Activated T-cell treated with anti-CD3 and anti-CD28 coated beads, Interleukin-2, amount 50 U/mL, for 24 hours (primary cell): ENCODE results near the gene HEYL.

Source experiments
- DNase-seq: peaks from one replicate; pipeline ENCODE4 v3.0.0-alpha.2; 2020
- H3K27ac Mint-ChIP-seq: 2 replicates; pipeline ENCODE4 v1.8.0; 2020; ENCODE audit warnings: mild to moderate bottlenecking, mixed read lengths
- H3K27me3 Mint-ChIP-seq: 2 replicates; pipeline ENCODE4 v1.8.0; 2020; ENCODE audit warnings: mixed read lengths
- H3K36me3 Mint-ChIP-seq: 2 replicates; pipeline ENCODE4 v1.8.0; 2020; ENCODE audit warnings: low read depth, mixed read lengths
- H3K4me1 Mint-ChIP-seq: 2 replicates; pipeline ENCODE4 v1.8.0; 2020; ENCODE audit warnings: low read depth, mixed read lengths
- H3K4me3 Mint-ChIP-seq: 2 replicates; pipeline ENCODE4 v1.8.0; 2020; ENCODE audit warnings: mild to moderate bottlenecking, moderate library complexity, mixed read lengths
- H3K9me3 Mint-ChIP-seq: 2 replicates; pipeline ENCODE4 v1.8.0; 2020; ENCODE audit warnings: mixed read lengths

HEYL gene

DNA sequence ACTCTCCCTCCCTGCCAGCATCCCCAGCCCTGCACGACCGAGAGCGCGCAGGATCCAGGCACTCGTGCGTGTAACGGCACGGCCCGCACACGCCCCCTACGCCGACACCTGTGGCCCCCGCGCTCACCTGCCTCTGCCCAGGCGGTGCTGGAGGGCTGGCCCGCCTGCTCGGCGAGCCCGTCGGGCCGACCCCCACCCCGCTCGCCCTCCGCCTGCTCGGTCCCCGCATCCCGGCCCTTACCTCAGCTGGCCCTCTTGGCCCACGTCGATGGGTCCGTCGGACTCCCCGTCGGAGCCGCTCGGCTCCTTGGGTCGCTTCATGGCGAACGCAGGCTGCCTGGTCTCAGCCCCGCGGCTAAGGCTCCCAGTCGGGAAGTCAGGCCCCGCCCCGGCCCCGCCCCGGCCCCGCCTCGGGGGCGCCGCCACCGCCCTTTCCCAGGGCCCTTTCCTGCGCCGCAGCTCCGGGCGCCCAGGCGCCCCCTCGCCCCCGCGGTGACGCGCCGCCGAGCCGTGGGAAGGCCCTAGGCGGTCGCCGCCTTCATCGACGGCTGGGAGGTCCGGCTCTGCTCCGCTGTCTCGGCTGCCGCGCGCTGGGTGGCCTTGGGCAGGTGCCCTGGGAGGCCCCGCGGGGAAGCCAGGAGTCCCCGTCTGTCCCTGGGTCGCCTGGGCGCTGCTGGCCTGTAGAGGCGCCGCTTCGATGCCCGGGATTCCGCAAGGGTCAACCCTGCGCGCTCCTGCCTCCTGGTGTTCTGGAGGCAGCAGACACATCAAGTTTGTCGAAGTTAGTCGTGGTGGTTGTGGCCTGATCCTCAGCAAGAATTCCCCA, at the start of gene HEYL:
HEYL (minus strand) TSS at position 339 of the 826 bp plus-strand sequence; CDS start at position 321, 18 bp downstream.
- H3K9me3 Mint-ChIP-seq, result no peaks in the 10 kb centered on the region

DNA sequence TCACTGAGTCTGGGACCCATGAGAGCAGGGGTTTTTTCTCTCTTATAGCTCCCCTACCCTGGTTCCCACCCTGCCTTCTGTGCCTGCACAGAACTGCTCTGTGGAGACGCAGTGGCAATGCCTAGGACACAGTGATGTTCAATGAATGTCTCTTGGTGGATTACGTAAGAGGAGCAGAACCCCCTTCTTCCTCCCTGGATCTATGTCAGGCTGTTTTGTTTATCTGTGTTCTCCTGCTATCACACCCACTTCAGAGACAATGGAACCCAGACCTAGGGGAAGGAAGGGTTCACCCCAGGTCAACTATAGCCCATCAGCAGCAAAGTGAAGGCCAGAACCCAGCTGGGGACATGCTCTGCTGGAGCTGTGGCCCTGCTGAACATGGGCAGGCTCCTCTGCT, 49.8 kb upstream of the HEYL start:
- no peak overlapping the region for H3K27ac Mint-ChIP-seq
- no peaks in the 10 kb centered on the region for H3K9me3 Mint-ChIP-seq
- H3K4me3 Mint-ChIP-seq, result no peak overlapping the region
- DNase-seq, result no peak
- no peaks in the 10 kb centered on the region for H3K36me3 Mint-ChIP-seq
- peaks cover 30% of the 10 kb centered on the region for H3K27me3 Mint-ChIP-seq
- H3K4me1 Mint-ChIP-seq, result peaks cover 40% of the 10 kb centered on the region

More for the DNA sequence above, at the start of gene HEYL:
- H3K36me3 Mint-ChIP-seq, result no peaks in the 10 kb centered on the region
- peaks cover 47% of the 10 kb centered on the region for H3K27me3 Mint-ChIP-seq
- H3K4me1 Mint-ChIP-seq, result peaks cover 3% of the 10 kb centered on the region
- peak within 1 kb of the TSS; percentile 59 for H3K4me3 Mint-ChIP-seq
- H3K27ac Mint-ChIP-seq, result no peak within 1 kb of the TSS
- DNase-seq, result peak; percentile 86

DNA sequence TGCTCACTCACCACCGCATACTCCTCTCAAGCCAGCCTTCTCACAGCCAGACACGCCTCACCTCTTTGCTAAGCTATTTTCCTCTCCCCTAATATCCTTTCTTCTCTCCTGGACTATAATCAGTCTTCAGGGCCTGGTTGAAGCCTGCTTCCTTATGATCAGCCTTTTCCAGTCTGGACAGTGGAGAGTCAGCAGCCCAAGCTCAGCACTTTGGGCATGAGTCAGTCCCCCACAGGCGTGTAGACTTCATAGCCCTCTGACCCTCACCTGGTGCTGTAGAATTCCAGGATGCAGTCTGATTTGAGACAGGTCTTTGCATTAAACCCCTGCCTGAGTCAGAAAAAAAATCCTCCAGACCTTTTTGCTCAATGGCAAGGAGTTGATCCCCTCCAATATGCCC, 49.3 kb upstream of the HEYL start:
- Mint-ChIP-seq H3K4me3 (no peak overlapping the region), H3K9me3 (no peaks in the 10 kb centered on the region), H3K36me3 (no peaks in the 10 kb centered on the region), H3K27ac (no peak overlapping the region), H3K27me3 (peaks cover 30% of the 10 kb centered on the region), H3K4me1 (peaks cover 37% of the 10 kb centered on the region)
- DNase-seq, result no peak

DNA sequence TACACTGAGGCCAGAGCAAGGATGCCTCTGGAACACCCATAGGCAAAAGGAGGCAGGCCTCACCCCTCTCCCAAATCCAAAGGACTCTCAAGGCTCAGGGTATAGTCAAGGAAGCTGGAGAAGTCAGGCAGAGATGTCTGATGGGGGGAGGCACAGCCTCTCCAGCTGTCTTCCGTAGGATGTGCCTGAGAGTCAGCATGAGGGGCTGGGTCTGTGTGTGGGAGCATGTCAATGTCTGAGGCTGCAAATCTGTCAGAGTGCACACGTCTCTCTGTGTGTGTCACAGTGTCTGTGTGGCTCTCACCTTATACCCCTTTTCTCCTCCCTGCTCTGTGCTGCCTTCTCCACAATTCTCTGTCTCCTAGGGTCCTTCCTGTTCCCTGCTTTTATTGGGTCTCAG, 47.8 kb upstream of the HEYL start:
- H3K4me1 Mint-ChIP-seq, result peaks cover 34% of the 10 kb centered on the region
- no peak for DNase-seq
- no peak overlapping the region for H3K27ac Mint-ChIP-seq
- H3K9me3 Mint-ChIP-seq, result no peaks in the 10 kb centered on the region
- H3K36me3 Mint-ChIP-seq, result no peaks in the 10 kb centered on the region
- H3K27me3 Mint-ChIP-seq, result peaks cover 24% of the 10 kb centered on the region
- H3K4me3 Mint-ChIP-seq, result no peak overlapping the region

DNA sequence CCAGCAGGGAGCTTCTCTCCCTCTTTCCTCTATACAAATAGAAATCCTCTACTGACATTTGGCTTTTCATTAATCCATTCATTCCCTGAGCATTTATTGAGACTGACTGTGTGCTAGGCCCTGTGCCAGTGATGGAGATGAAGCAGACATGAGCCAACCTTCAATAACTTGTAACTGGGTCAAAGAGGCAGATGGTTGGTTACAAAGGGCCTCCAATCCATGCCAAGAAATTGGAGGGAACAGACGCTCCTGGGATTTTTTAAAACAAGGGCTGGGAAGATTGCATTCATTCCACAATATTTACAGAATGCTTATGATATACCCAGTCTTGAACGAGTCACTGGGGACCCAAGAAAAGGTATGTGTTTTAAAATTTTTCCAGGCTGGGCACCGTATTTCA, 45.6 kb upstream of the HEYL start:
- peaks cover 14% of the 10 kb centered on the region for H3K27me3 Mint-ChIP-seq
- no peaks in the 10 kb centered on the region for H3K9me3 Mint-ChIP-seq
- H3K36me3 Mint-ChIP-seq, result no peaks in the 10 kb centered on the region
- H3K27ac Mint-ChIP-seq, result no peak overlapping the region
- DNase-seq, result no peak
- H3K4me3 Mint-ChIP-seq, result no peak overlapping the region
- H3K4me1 Mint-ChIP-seq, result peaks cover 35% of the 10 kb centered on the region

DNA sequence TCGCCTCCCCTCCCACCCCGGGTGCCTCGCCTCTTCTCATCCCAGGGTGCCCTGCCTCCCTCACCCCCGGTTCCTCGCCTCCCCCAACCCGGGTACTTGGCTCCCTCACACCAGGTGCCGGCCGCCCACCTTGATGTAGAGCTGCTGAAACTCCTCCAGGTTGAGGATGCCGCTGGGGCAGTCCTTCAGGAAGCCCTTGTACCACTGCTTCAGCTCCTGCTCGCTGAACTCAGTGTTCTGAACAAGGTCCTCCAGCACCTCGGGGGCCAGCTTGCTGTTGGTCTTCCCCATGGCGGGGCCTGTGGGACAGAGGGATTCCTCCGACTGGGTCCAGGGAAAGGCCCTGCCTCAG, 44.8 kb upstream of the HEYL start:
- H3K27ac Mint-ChIP-seq, result no peak overlapping the region
- H3K27me3 Mint-ChIP-seq, result peaks cover 13% of the 10 kb centered on the region
- H3K4me1 Mint-ChIP-seq, result peaks cover 29% of the 10 kb centered on the region
- no peak overlapping the region for H3K4me3 Mint-ChIP-seq
- peaks cover 1% of the 10 kb centered on the region for H3K36me3 Mint-ChIP-seq
- no peaks in the 10 kb centered on the region for H3K9me3 Mint-ChIP-seq
- no peak for DNase-seq

DNA sequence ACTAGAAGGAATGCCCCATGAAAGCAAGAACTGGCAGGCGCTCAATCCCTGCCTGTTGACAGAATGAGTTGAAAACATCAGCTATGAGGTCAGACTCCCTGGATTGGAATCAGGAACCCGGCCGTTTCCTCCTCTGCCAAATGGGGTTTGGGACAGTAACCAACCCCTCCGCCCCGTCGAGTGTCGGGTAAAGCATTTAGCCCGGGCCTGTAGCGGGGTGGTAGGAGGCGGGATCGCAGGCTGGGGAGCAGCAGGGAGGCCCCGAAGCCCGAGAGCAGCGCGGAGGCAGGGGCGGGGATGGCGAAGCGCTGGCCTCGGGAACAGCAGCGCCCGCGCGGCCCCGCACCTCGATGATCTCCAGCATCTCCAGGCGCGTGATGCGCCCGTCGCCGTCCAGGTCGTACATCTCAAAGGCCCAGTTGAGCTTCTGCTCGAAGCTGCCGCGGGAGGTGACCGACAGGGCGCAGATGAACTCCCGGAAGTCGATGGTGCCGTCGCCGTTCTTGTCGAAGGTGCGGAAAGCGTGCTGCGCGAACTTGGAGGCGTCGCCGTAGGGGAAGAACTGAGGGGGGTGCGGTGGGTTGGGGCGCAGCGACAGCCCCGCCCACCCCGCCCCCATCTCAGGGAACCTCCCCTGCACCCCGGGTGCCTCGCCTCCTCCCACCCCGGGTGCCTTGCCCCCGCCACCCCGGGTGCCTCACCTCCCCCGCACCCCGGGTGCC, 44.3 kb upstream of the HEYL start:
- peak; percentile 59 for DNase-seq
- Mint-ChIP-seq H3K27ac (no peak overlapping the region), H3K9me3 (no peaks in the 10 kb centered on the region), H3K36me3 (peaks cover 2% of the 10 kb centered on the region), H3K27me3 (peaks cover 13% of the 10 kb centered on the region), H3K4me1 (peaks cover 29% of the 10 kb centered on the region), H3K4me3 (no peak overlapping the region)

DNA sequence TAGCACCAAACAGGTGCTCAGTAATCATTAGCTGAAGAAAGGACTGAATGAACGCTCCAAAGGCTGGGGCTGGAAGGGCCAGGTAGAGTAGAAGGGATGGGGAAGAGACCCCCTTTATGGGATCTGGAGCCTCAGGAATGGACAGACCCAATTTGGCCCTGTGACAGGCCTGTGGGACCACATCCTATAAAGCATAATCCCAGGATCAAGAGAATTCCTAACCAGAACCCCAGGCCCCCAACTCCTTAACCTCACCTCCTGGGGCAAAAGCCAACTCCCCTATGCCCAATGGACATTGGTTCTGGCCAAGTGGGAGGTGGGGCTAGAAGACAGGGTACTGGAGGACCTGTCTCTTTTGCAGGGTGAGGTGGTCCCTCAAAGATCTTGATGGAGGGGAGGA, 42.6 kb upstream of the HEYL start:
- H3K4me1 Mint-ChIP-seq, result peaks cover 24% of the 10 kb centered on the region

DNA sequence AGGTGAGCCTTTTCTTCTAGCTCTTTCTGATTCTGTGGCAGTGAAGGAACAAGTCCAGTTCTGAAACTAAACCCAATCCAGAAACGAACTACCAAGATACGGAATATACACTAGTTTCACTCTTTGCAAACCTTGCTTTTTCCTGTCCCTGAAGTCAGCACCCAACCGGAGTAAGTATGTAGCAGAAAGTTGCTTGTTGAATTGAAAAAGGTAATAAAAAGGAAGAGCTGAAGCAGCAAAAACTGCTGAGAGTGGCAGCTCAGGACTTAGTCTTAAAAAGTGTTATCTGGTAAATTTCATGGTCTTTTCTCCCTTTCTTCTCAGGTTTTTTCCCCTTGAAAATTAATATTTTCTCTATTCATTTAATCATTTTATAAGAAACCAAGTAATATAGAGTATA, 41.9 kb upstream of the HEYL start:
- H3K36me3 Mint-ChIP-seq, result peaks cover 2% of the 10 kb centered on the region
- DNase-seq, result no peak
- H3K4me3 Mint-ChIP-seq, result no peak overlapping the region
- H3K9me3 Mint-ChIP-seq, result no peaks in the 10 kb centered on the region
- H3K27me3 Mint-ChIP-seq, result peaks cover 11% of the 10 kb centered on the region
- peaks cover 24% of the 10 kb centered on the region for H3K4me1 Mint-ChIP-seq
- no peak overlapping the region for H3K27ac Mint-ChIP-seq

More for the DNA sequence above, 42.6 kb upstream of the HEYL start:
- Mint-ChIP-seq H3K4me3 (no peak overlapping the region), H3K36me3 (peaks cover 2% of the 10 kb centered on the region), H3K27ac (no peak overlapping the region), H3K27me3 (peaks cover 13% of the 10 kb centered on the region), H3K9me3 (no peaks in the 10 kb centered on the region)
- DNase-seq, result no peak

DNA sequence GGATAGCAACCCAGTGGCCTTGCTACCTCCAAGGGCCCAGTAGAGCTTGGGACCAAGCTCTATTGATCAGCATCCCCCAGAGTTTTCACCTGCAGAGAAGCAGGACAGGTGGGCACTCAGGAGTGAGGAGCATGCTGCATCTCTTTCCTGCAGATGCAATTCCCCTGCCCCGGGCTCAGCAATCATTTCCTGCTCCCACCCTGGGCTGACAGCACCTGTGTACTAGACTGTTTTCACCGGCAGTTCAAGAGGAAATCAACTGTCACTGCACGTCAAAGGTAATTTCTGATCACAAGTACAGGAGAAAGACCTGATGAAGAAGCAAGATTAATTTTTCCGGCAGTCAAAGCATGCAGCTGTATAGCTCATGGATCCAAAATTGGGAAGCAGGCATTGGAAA, 41.3 kb upstream of the HEYL start:
- H3K27ac Mint-ChIP-seq, result no peak overlapping the region
- peaks cover 2% of the 10 kb centered on the region for H3K36me3 Mint-ChIP-seq
- no peaks in the 10 kb centered on the region for H3K9me3 Mint-ChIP-seq
- peaks cover 24% of the 10 kb centered on the region for H3K4me1 Mint-ChIP-seq
- H3K4me3 Mint-ChIP-seq, result no peak overlapping the region
- peaks cover 9% of the 10 kb centered on the region for H3K27me3 Mint-ChIP-seq
- DNase-seq, result no peak

DNA sequence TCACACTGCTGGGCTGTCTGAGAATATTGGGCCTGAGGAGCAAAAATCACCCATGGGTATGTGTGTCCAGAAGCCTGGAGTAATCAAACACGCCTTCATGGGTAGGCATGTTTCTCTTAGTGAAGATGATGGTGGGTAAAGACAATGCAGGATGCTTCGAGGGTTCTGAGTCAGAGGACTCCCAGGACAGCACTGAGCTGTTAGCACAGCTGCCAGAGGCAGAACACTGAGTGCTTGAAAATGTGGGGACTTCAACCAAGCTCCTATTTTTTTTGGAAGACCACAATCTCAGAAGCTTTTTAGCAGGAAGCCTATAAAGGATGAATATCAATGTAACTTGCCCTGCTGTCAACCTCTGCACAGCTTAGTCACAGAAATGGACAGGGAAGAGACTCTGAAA, 40.4 kb upstream of the HEYL start:
- no peak for DNase-seq
- no peaks in the 10 kb centered on the region for H3K9me3 Mint-ChIP-seq
- H3K4me1 Mint-ChIP-seq, result peaks cover 22% of the 10 kb centered on the region
- H3K27ac Mint-ChIP-seq, result no peak overlapping the region
- H3K4me3 Mint-ChIP-seq, result no peak overlapping the region
- peaks cover 6% of the 10 kb centered on the region for H3K27me3 Mint-ChIP-seq
- peaks cover 2% of the 10 kb centered on the region for H3K36me3 Mint-ChIP-seq

DNA sequence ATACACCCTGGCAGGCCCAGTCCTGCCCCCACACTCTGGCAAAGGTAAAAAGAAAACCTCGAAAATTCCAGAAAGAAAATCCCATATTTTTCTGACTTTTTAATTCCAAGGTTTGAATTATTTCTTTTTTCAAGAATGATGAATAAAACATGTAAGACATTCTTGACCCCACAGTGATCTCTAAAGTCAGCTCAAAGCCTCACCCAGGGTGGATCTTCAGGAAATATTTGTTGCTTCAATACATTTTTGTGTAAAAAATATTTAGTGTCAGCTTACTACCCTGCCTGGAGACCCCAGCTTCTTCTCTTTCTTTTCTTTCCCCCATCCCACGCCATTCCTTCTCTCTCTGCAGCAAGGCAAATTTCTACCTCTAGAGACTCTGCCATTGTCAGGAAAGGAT, 39.4 kb upstream of the HEYL start:
- H3K4me3 Mint-ChIP-seq, result no peak overlapping the region
- H3K27ac Mint-ChIP-seq, result no peak overlapping the region
- H3K27me3 Mint-ChIP-seq, result peaks cover 7% of the 10 kb centered on the region
- peaks cover 18% of the 10 kb centered on the region for H3K4me1 Mint-ChIP-seq
- H3K9me3 Mint-ChIP-seq, result no peaks in the 10 kb centered on the region
- H3K36me3 Mint-ChIP-seq, result peaks cover 2% of the 10 kb centered on the region
- no peak for DNase-seq

DNA sequence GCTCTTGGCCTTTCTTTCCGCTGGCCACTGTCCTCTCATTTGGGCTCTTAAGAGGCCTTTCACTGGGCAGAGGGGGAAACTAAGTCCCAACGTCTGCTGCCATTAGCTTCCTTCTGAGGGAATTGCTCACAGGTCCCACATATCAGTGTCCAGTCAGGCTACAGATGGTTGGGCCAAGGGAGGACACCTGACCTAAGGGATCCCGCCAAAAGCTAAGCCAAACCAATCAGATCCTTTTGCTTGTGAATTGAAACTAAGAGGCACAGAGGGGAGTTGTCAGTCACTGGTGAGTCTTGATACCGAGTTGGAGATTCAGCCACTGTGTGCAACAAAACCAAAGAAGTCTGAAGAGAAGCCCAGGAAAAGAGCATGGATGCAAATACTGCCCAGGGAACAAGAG, 38.2 kb upstream of the HEYL start:
- no peak overlapping the region for H3K4me3 Mint-ChIP-seq

DNA sequence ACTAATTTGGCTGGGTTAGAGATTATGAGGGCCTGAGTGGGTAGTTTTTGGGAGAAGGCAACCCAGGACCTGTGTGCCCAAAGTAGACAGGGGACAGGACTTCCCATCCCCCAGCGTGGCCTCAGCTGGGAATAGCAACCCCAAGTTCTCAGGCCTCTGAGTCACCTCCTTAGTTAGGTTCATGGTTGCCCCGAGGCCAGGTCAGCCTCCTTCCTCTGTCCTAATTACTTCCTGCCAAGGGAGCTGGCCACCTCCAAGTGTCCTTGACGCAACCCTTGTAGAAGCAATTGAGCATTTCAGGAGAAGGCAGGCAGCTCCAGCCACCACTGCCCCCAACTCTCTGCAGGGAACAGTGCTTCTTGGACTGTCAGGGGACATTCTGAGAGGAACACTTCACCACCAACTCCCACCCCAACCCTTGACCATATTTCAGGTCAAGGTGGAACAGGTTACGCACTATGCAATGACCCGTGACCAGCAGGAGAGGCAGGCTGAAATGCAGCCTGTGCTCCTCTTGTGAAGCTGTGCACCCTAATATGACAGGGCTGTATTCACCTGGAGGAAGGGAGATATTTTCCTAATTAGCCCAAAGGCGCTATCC, 37.6 kb upstream of the HEYL start:
- Mint-ChIP-seq H3K27ac (no peak overlapping the region), H3K4me1 (peaks cover 13% of the 10 kb centered on the region), H3K36me3 (peaks cover 2% of the 10 kb centered on the region), H3K4me3 (no peak overlapping the region), H3K9me3 (no peaks in the 10 kb centered on the region), H3K27me3 (peaks cover 22% of the 10 kb centered on the region)
- no peak for DNase-seq

More for the DNA sequence above, 38.2 kb upstream of the HEYL start:
- no peak overlapping the region for H3K27ac Mint-ChIP-seq
- H3K27me3 Mint-ChIP-seq, result peaks cover 19% of the 10 kb centered on the region
- no peak for DNase-seq
- peaks cover 2% of the 10 kb centered on the region for H3K36me3 Mint-ChIP-seq
- no peaks in the 10 kb centered on the region for H3K9me3 Mint-ChIP-seq
- peaks cover 18% of the 10 kb centered on the region for H3K4me1 Mint-ChIP-seq

DNA sequence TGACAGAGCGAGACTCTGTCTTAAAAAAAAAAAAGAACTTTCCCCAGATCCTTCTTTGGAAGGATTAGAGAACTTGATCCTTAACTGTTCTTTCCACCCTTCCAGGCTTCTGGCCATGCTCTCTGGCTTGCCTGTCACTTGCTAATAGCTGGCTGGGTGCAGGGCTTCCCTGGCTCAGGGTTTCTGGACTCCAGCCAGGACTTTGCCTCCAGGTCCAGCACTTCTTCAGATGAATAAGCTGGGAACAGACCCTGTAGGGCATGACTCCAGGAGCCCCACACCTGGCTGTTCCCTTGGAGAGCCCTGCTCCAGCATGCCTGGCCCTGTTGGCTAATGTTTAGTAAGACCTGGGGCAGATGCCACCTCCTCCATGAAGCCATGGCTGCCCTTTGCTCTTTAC, 35.8 kb upstream of the HEYL start:
- no peak for DNase-seq
- Mint-ChIP-seq H3K36me3 (peaks cover 2% of the 10 kb centered on the region), H3K4me3 (no peak overlapping the region), H3K27ac (no peak overlapping the region), H3K4me1 (no peaks in the 10 kb centered on the region), H3K9me3 (no peaks in the 10 kb centered on the region), H3K27me3 (peaks cover 31% of the 10 kb centered on the region)
